Central memory CD8-positive, alpha-beta T cell (primary cell): ENCODE results near the gene LIFR.
"Not testable (repeated sequence)": the region's sequence is repeated elsewhere in the genome, so short reads cannot be mapped to it uniquely, and the experiment has no call there.

Experiments used
- ATAC-seq: fragments of 150-1000 bp; cut with Tn5 transposase; replicated peaks from 2 replicates; pipeline ENCODE4 v1.10.0; 2022; ENCODE audit warnings: mild to moderate bottlenecking, moderate FRiP score, moderate number of reproducible peaks; ENCODE audit not compliant: poor library complexity, severe bottlenecking; ENCODE audit errors: extremely low read depth
- DNase-seq, 2 donors: peaks; one replicate each; pipeline ENCODE4 v3.0.0; 2021; ENCODE audit warnings: low spot score in 2 of 2
- H3K27ac Mint-ChIP-seq: one replicate; pipeline ENCODE4 v1.8.0; 2022; ENCODE audit warnings: low read depth, mild to moderate bottlenecking, moderate library complexity, mixed read lengths
- H3K27me3 Mint-ChIP-seq: one replicate; pipeline ENCODE4 v1.8.0; 2022; ENCODE audit warnings: mixed read lengths
- H3K36me3 Mint-ChIP-seq: one replicate; pipeline ENCODE4 v1.8.0; 2022; ENCODE audit warnings: mild to moderate bottlenecking, moderate library complexity, mixed read lengths; ENCODE audit not compliant: insufficient read depth
- H3K4me1 Mint-ChIP-seq: one replicate; pipeline ENCODE4 v1.8.0; 2022; ENCODE audit warnings: mixed read lengths
- H3K4me3 Mint-ChIP-seq: one replicate; pipeline ENCODE4 v1.8.0; 2022; ENCODE audit warnings: mild to moderate bottlenecking, moderate library complexity, mixed read lengths
- H3K9me3 Mint-ChIP-seq: one replicate; pipeline ENCODE4 v1.8.0; 2022; ENCODE audit warnings: mixed read lengths

Gene LIFR

GRCh38 chr5:38556599-38557307 is at the start of gene LIFR:
LIFR (minus strand) TSS chr5:38556646; CDS start chr5:38530647, 25,999 bp downstream.
- H3K9me3 Mint-ChIP-seq: no peaks in the 10 kb centered on the region
- DNase-seq (no peak), ATAC-seq (peak; percentile 36)
- H3K27ac Mint-ChIP-seq: no peak within 1 kb of the TSS
- H3K27me3 Mint-ChIP-seq: peaks cover 67% of the 10 kb centered on the region
- peaks cover 6% of the 10 kb centered on the region for H3K4me1 Mint-ChIP-seq
- peak within 1 kb of the TSS; percentile 67 for H3K4me3 Mint-ChIP-seq
- H3K36me3 Mint-ChIP-seq: no peaks in the 10 kb centered on the region

GRCh38 chr5:38605610-38606009 is 49.2 kb upstream of the LIFR start:
- DNase-seq: no peak
- Mint-ChIP-seq H3K4me1 (no peaks in the 10 kb centered on the region), H3K27me3 (peaks cover 75% of the 10 kb centered on the region), H3K36me3 (no peaks in the 10 kb centered on the region), H3K4me3 (no peak overlapping the region), H3K9me3 (no peaks in the 10 kb centered on the region), H3K27ac (no peak overlapping the region)
- no peak for ATAC-seq

GRCh38 chr5:38603691-38604090 is 47.2 kb upstream of the LIFR start:
- Mint-ChIP-seq H3K27me3 (peaks cover 68% of the 10 kb centered on the region), H3K27ac (no peak overlapping the region), H3K4me1 (no peaks in the 10 kb centered on the region), H3K36me3 (no peaks in the 10 kb centered on the region), H3K4me3 (no peak overlapping the region), H3K9me3 (no peaks in the 10 kb centered on the region)
- no peak for DNase-seq
- ATAC-seq: no peak

- ATAC-seq (no peak), DNase-seq (no peak)
- H3K4me3 Mint-ChIP-seq: no peak overlapping the region
Observed at GRCh38 chr5:38602641-38603040, 46.2 kb upstream of the LIFR start.

GRCh38 chr5:38601863-38602298 is 45.4 kb upstream of the LIFR start:
- no peaks in the 10 kb centered on the region for H3K36me3 Mint-ChIP-seq
- no peak for DNase-seq
- ATAC-seq: no peak
- H3K4me3 Mint-ChIP-seq: no peak overlapping the region
- no peaks in the 10 kb centered on the region for H3K4me1 Mint-ChIP-seq
- no peak overlapping the region for H3K27ac Mint-ChIP-seq
- no peaks in the 10 kb centered on the region for H3K9me3 Mint-ChIP-seq
- H3K27me3 Mint-ChIP-seq: peaks cover 66% of the 10 kb centered on the region

More at GRCh38 chr5:38602641-38603040, 46.2 kb upstream of the LIFR start:
- Mint-ChIP-seq H3K9me3 (no peaks in the 10 kb centered on the region), H3K4me1 (no peaks in the 10 kb centered on the region), H3K36me3 (no peaks in the 10 kb centered on the region), H3K27ac (no peak overlapping the region), H3K27me3 (peaks cover 66% of the 10 kb centered on the region)

- H3K27me3 Mint-ChIP-seq: peaks cover 66% of the 10 kb centered on the region
- H3K4me1 Mint-ChIP-seq: no peaks in the 10 kb centered on the region
- H3K4me3 Mint-ChIP-seq: no peak overlapping the region
- no peaks in the 10 kb centered on the region for H3K9me3 Mint-ChIP-seq
- no peaks in the 10 kb centered on the region for H3K36me3 Mint-ChIP-seq
- ATAC-seq: no peak
- no peak overlapping the region for H3K27ac Mint-ChIP-seq
- no peak for DNase-seq
Observed at GRCh38 chr5:38601133-38601862, 44.9 kb upstream of the LIFR start.

GRCh38 chr5:38600329-38601045 is 44.0 kb upstream of the LIFR start:
- Mint-ChIP-seq H3K9me3 (no peaks in the 10 kb centered on the region), H3K4me3 (no peak overlapping the region), H3K4me1 (no peaks in the 10 kb centered on the region), H3K36me3 (no peaks in the 10 kb centered on the region), H3K27me3 (peaks cover 60% of the 10 kb centered on the region), H3K27ac (no peak overlapping the region)
- ATAC-seq (no peak), DNase-seq (no peak)

GRCh38 chr5:38599751-38600150 is 43.3 kb upstream of the LIFR start:
- not testable (repeated sequence) for H3K36me3 Mint-ChIP-seq, H3K4me1 Mint-ChIP-seq, H3K9me3 Mint-ChIP-seq, H3K27ac Mint-ChIP-seq, H3K4me3 Mint-ChIP-seq, ATAC-seq, DNase-seq
- peaks cover 63% of the 10 kb centered on the region for H3K27me3 Mint-ChIP-seq

GRCh38 chr5:38598994-38599617 is 42.7 kb upstream of the LIFR start:
- DNase-seq: no peak
- no peak overlapping the region for H3K4me3 Mint-ChIP-seq
- no peaks in the 10 kb centered on the region for H3K36me3 Mint-ChIP-seq
- H3K9me3 Mint-ChIP-seq: no peaks in the 10 kb centered on the region
- H3K27me3 Mint-ChIP-seq: peaks cover 63% of the 10 kb centered on the region
- no peaks in the 10 kb centered on the region for H3K4me1 Mint-ChIP-seq
- no peak for ATAC-seq
- no peak overlapping the region for H3K27ac Mint-ChIP-seq

- no peak for ATAC-seq
- H3K36me3 Mint-ChIP-seq: no peaks in the 10 kb centered on the region
Observed at GRCh38 chr5:38598296-38598993, 42.0 kb upstream of the LIFR start.

GRCh38 chr5:38596981-38597380 is 40.5 kb upstream of the LIFR start:
- no peaks in the 10 kb centered on the region for H3K36me3 Mint-ChIP-seq
- no peak for DNase-seq
- no peaks in the 10 kb centered on the region for H3K9me3 Mint-ChIP-seq
- ATAC-seq: no peak
- H3K4me1 Mint-ChIP-seq: no peaks in the 10 kb centered on the region
- H3K4me3 Mint-ChIP-seq: no peak overlapping the region
- H3K27ac Mint-ChIP-seq: no peak overlapping the region
- peaks cover 54% of the 10 kb centered on the region for H3K27me3 Mint-ChIP-seq

More at GRCh38 chr5:38598296-38598993, 42.0 kb upstream of the LIFR start:
- no peaks in the 10 kb centered on the region for H3K9me3 Mint-ChIP-seq
- H3K4me3 Mint-ChIP-seq: no peak overlapping the region
- DNase-seq: no peak
- peaks cover 63% of the 10 kb centered on the region for H3K27me3 Mint-ChIP-seq
- H3K27ac Mint-ChIP-seq: no peak overlapping the region
- no peaks in the 10 kb centered on the region for H3K4me1 Mint-ChIP-seq
